ENCODE results near the gene REV1.

- no peak for TF ChIP-seq CTCF (IDR thresholded peaks at IDR 0.05; ENCODE audit: borderline replicate concordance, extremely low read depth, low read length, poor library complexity, severe bottlenecking)
- TF ChIP-seq EZH2 (IDR thresholded peaks at IDR 0.05; ENCODE audit: borderline replicate concordance, low read depth, low read length, severe bottlenecking): no peak
Measured at GRCh38 chr2:99450199-99450598, 39.6 kb downstream of the REV1 start.
